NCI-H69 (cell line): ENCODE data around the gene CCDC12.

Source experiments
- DNase-seq: peaks from one replicate; lab custom pipeline; 2025; lab: John Stamatoyannopoulos, UW

Gene CCDC12

GRCh38 chr3:47007482-47008233 lies 31.1 kb upstream of the CCDC12 start:
- DNase-seq: no peak

GRCh38 chr3:47007001-47007400 lies 30.5 kb upstream of the CCDC12 start:
- no peak for DNase-seq

- DNase-seq: no peak
Observed at GRCh38 chr3:47006145-47006651, 29.7 kb upstream of the CCDC12 start.

- DNase-seq: no peak
Observed at GRCh38 chr3:47005212-47006144, 28.9 kb upstream of the CCDC12 start.

- DNase-seq: no peak
Observed at GRCh38 chr3:47004369-47005211, 28.0 kb upstream of the CCDC12 start.

GRCh38 chr3:47003461-47004368 lies 27.2 kb upstream of the CCDC12 start:
- DNase-seq: no peak

GRCh38 chr3:47003056-47003410 lies 26.5 kb upstream of the CCDC12 start:
- no peak for DNase-seq

GRCh38 chr3:47002171-47003055 lies 25.9 kb upstream of the CCDC12 start:
- DNase-seq: no peak

- DNase-seq: no peak
Observed at GRCh38 chr3:47001731-47002170, 25.2 kb upstream of the CCDC12 start.

GRCh38 chr3:47000922-47001730 lies 24.6 kb upstream of the CCDC12 start:
- DNase-seq: no peak

- no peak for DNase-seq
Observed at GRCh38 chr3:47000198-47000815, 23.8 kb upstream of the CCDC12 start.

GRCh38 chr3:46999516-47000197 lies 23.1 kb upstream of the CCDC12 start:
- no peak for DNase-seq

- DNase-seq: no peak
Observed at GRCh38 chr3:46998852-46999515, 22.4 kb upstream of the CCDC12 start.

GRCh38 chr3:46998121-46998851 lies 21.7 kb upstream of the CCDC12 start:
- peak; percentile 25 for DNase-seq

- no peak for DNase-seq
Observed at GRCh38 chr3:46997453-46998091, 21.0 kb upstream of the CCDC12 start.
